PC-3 (cell line): Measurements from ENCODE around the gene LMOD1. TPM values are rescaled to one million over a fixed set of nuclear protein-coding genes. Genes with fewer than 3 reads are reported as not detected.

Experiments used
- ATAC-seq: fragments of 200-7000 bp; cut with Tn5 transposase; 2 replicates; pipeline ENCODE4 v1.9.1; 2020; ENCODE audit warnings: mild to moderate bottlenecking, moderate library complexity
- BruUV-seq: library from RNA; stranded (reverse); fragments of 400-500 nt; replicated peaks from 2 replicates; lab custom pipeline; 2021; lab: Mats Ljungman, UMichigan
- CTCF ChIA-PET: fragments of 300-600 bp; sonication (Branson Sonifier 250); formaldehyde crosslinking; loops from one replicate; lab custom pipeline; 2022; ENCODE audit warnings: antibody characterized with exemption; lab: Charles Lee
- POLR2A ChIA-PET: fragments of 300-600 bp; sonication (Branson Sonifier 250); formaldehyde crosslinking; loops from one replicate; lab custom pipeline; 2022; ENCODE audit warnings: antibody characterized with exemption; ENCODE audit not compliant: unreplicated experiment; lab: Charles Lee
- DNase-seq: peaks from one replicate; pipeline ENCODE4 v3.0.0-alpha.2; 2015
- H2AFZ ChIP-seq: fragments of 300-600 bp; sonication (generic); 2 replicates; pipeline ENCODE4 v1.6.0; 2016; ENCODE audit warnings: antibody characterized with exemption, low read length
- H3F3A ChIP-seq: fragments of 300-600 bp; sonication (generic); one replicate; pipeline ENCODE4 v1.6.0; 2017; ENCODE audit warnings: antibody characterized with exemption, low read length, control low read depth, mild to moderate bottlenecking; ENCODE audit not compliant: unreplicated experiment
- H3K27ac ChIP-seq: fragments of 300-600 bp; sonication (generic); 2 replicates; pipeline ENCODE4 v1.5.1; 2016; ENCODE audit warnings: mild to moderate bottlenecking, low read length
- H3K27me3 ChIP-seq: fragments of 300-600 bp; sonication (generic); 2 replicates; pipeline ENCODE4 v1.6.1; 2016; ENCODE audit warnings: low read length, mixed read lengths
- H3K36me3 ChIP-seq: fragments of 300-600 bp; sonication (generic); 2 replicates; pipeline ENCODE4 v1.6.1; 2016; ENCODE audit warnings: low read depth, mixed run types, low read length, mixed read lengths
- H3K4me1 ChIP-seq: fragments of 300-600 bp; sonication (generic); 2 replicates; pipeline ENCODE4 v1.5.1; 2016; ENCODE audit warnings: low read length; ENCODE audit not compliant: insufficient read depth
- H3K4me2 ChIP-seq: fragments of 300-600 bp; sonication (generic); 2 replicates; pipeline ENCODE4 v1.6.0; 2016; ENCODE audit warnings: low read length
- H3K4me3 ChIP-seq: fragments of 300-600 bp; sonication (generic); 2 replicates; pipeline ENCODE4 v1.5.1; 2016; ENCODE audit warnings: mild to moderate bottlenecking, low read length, mixed read lengths
- H3K79me2 ChIP-seq: fragments of 300-600 bp; sonication (generic); 2 replicates; pipeline ENCODE4 v1.6.1; 2017; ENCODE audit warnings: low read length, mixed read lengths
- H3K9ac ChIP-seq: fragments of 300-600 bp; sonication (generic); 2 replicates; pipeline ENCODE4 v1.6.0; 2016; ENCODE audit warnings: mild to moderate bottlenecking, low read length
- H3K9me2 ChIP-seq: fragments of 300-600 bp; sonication (generic); replicated peaks from 2 replicates; pipeline ENCODE4 v1.6.1; 2016; ENCODE audit warnings: mixed run types, low read length, mixed read lengths
- H3K9me3 ChIP-seq: fragments of 300-600 bp; sonication (generic); 2 replicates; pipeline ENCODE4 v1.6.1; 2016; ENCODE audit warnings: low read length, mixed read lengths
- H4K20me1 ChIP-seq: fragments of 300-600 bp; sonication (generic); 2 replicates; pipeline ENCODE4 v1.6.1; 2016; ENCODE audit warnings: low read length, mixed read lengths
- EZH2 ChIP-seq: fragments of 300-600 bp; sonication (generic); IDR thresholded peaks from one replicate; pipeline ENCODE4 v1.6.1; 2017; ENCODE audit warnings: antibody characterized with exemption, mild to moderate bottlenecking, low read length; ENCODE audit not compliant: unreplicated experiment
- EZH2phosphoT487 ChIP-seq: fragments of 300-600 bp; sonication (generic); IDR thresholded peaks from 2 replicates; pipeline ENCODE4 v1.6.1; 2018; ENCODE audit warnings: mild to moderate bottlenecking, antibody characterized with exemption, low read length, borderline replicate concordance
- intact Hi-C: fragments of 100-400 bp; cut with micrococcal nuclease; formaldehyde crosslinking; loops from 2 replicates; pipeline ENCODE4 v1.9.0; 2023
- microRNA-seq: library from miRNA; unstranded; fragments of <30 nt; microRNA quantifications from one replicate; pipeline ENCODE4 v1.1.0, GENCODE V29; 2020; ENCODE audit not compliant: unreplicated experiment
- total RNA-seq: library from RNA; depleted of rRNA; stranded (reverse); fragments of >200 nt; gene quantifications from 2 replicates; pipeline ENCODE4 v1.2.3, GENCODE V29; 2014; rRNA removed
- TF ChIP-seq, protein P1 (sequence below): fragments of 300-600 bp; sonication (generic); conservative IDR thresholded peaks from 2 replicates; pipeline ENCODE4 v1.5.1; 2017; ENCODE audit warnings: antibody characterized with exemption, low read depth, mild to moderate bottlenecking, low read length

The LMOD1 gene
- total RNA-seq, 1 experiment from 2014 or later = 0.07 TPM

DNA sequence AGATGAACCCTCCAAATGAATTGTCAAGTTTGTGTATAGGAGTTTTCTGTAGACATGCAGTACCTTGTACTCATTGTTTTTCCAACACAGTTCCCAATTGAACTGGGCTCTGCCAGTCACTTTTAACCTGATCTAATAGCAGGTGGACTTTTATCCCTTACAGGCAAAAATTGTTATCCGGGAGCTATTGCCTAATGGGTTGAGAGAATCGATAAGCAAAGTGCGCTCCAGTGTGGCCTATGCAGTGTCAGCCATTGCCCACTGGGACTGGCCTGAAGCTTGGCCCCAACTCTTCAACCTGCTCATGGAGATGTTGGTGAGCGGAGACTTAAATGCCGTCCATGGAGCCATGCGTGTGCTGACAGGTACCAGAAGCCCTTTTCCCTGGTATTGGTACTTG is 98.1 kb downstream of the LMOD1 start:
- ATAC-seq = no peak

DNA sequence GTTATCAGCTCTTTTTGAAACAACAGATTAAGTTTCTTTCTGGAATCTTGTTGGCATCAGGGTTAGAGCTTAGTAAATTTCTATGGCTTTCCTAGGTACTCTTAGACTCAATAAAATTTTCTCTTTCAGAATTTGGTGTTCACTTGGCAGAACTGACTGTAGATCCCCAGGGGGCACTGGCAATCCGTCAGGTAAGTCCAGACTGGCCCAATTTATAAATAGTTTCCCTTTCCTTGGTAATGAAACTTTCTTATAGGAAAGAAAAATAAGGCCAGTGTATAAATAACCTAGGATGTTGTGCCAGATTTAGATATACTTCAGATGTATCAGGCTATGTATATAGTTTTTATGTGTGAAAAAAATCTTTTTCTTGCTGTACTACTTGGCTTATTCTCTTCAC is 99.2 kb downstream of the LMOD1 start:
- peaks cover 25% of the 10 kb centered on the region for H3K4me1 ChIP-seq
- BruUV-seq = no TSS peak
- peaks cover 55% of the 10 kb centered on the region for H3K79me2 ChIP-seq
- DNase-seq = no peak
- H3K9ac ChIP-seq = no peak overlapping the region
- no peak overlapping the region for H3K4me2 ChIP-seq
- no peaks in the 10 kb centered on the region for H3K9me3 ChIP-seq
- no peak overlapping the region for H3K27ac ChIP-seq
- H3F3A ChIP-seq = no peaks in the 10 kb centered on the region
- H2AFZ ChIP-seq = no peak overlapping the region
- no peaks in the 10 kb centered on the region for H3K9me2 ChIP-seq
- intact Hi-C loops = no loop called here
- POLR2A ChIA-PET = no interaction called here
- CTCF ChIA-PET = no interaction called here
- 0 out of 2 replicates have a peak, but pooled peaks cover 4% of the 10 kb centered on the region for H4K20me1 ChIP-seq
- no peak for ATAC-seq
- no peaks in the 10 kb centered on the region for H3K27me3 ChIP-seq
- TF ChIP-seq EZH2 (no peak), EZH2phosphoT487 (no peak)
- TF ChIP-seq, protein P1, sequence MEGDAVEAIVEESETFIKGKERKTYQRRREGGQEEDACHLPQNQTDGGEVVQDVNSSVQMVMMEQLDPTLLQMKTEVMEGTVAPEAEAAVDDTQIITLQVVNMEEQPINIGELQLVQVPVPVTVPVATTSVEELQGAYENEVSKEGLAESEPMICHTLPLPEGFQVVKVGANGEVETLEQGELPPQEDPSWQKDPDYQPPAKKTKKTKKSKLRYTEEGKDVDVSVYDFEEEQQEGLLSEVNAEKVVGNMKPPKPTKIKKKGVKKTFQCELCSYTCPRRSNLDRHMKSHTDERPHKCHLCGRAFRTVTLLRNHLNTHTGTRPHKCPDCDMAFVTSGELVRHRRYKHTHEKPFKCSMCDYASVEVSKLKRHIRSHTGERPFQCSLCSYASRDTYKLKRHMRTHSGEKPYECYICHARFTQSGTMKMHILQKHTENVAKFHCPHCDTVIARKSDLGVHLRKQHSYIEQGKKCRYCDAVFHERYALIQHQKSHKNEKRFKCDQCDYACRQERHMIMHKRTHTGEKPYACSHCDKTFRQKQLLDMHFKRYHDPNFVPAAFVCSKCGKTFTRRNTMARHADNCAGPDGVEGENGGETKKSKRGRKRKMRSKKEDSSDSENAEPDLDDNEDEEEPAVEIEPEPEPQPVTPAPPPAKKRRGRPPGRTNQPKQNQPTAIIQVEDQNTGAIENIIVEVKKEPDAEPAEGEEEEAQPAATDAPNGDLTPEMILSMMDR = no peak
- peaks cover 28% of the 10 kb centered on the region for H3K36me3 ChIP-seq
- H3K4me3 ChIP-seq = no peak overlapping the region

More for the DNA sequence above, 98.1 kb downstream of the LMOD1 start:
- intact Hi-C loops = no loop called here
- no peaks in the 10 kb centered on the region for H3K27me3 ChIP-seq
- CTCF ChIA-PET = no interaction called here
- no peaks in the 10 kb centered on the region for H3F3A ChIP-seq
- H3K9ac ChIP-seq = no peak overlapping the region
- H3K27ac ChIP-seq = no peak overlapping the region
- 0 out of 2 replicates have a peak, but pooled peaks cover under 1% of the 10 kb centered on the region for H4K20me1 ChIP-seq
- no peaks in the 10 kb centered on the region for H3K9me3 ChIP-seq
- TF ChIP-seq, protein P1 = no peak
- TF ChIP-seq EZH2 (no peak), EZH2phosphoT487 (no peak)
- no peaks in the 10 kb centered on the region for H3K9me2 ChIP-seq
- no peak for DNase-seq
- peaks cover 44% of the 10 kb centered on the region for H3K79me2 ChIP-seq
- no peak overlapping the region for H3K4me3 ChIP-seq
- H3K4me1 ChIP-seq = peaks cover 25% of the 10 kb centered on the region
- H3K36me3 ChIP-seq = peaks cover 37% of the 10 kb centered on the region
- H3K4me2 ChIP-seq = no peak overlapping the region
- BruUV-seq = no TSS peak
- no peak overlapping the region for H2AFZ ChIP-seq
- POLR2A ChIA-PET = no interaction called here

Small RNA genes within 50 kb of the gene (microRNA-seq; reads per million reads assigned to microRNA genes)
- gene MIR6739 = not detected

Other genes starting within 250 kb of the LMOD1 start
- 21.6 and 23.6 TPM in 2 replicates for gene IPO9, start 117.4 kb downstream of the LMOD1 start, total RNA-seq
- gene SHISA4, start 57.6 kb downstream of the LMOD1 start, total RNA-seq = 12.4 and 14.3 TPM in 2 replicates
- gene TIMM17A, start 9.0 kb upstream of the LMOD1 start, total RNA-seq = 50.9 and 57.7 TPM in 2 replicates
- gene RNPEP, start 36.1 kb upstream of the LMOD1 start, total RNA-seq = 64.7 and 74.8 TPM in 2 replicates
- 399 and 460 TPM in 2 replicates for gene ELF3, start 64.0 kb upstream of the LMOD1 start, total RNA-seq
- gene GPR37L1, start 176.4 kb upstream of the LMOD1 start, total RNA-seq = 0.04 TPM in 1 of 2 replicates, not detected in the other
- 20.4 and 26.4 TPM in 2 replicates for gene ARL8A, start 198.2 kb upstream of the LMOD1 start, total RNA-seq
- gene PTPN7, start 214.1 kb upstream of the LMOD1 start, total RNA-seq = not detected in 2 replicates
- gene LGR6, start 247.3 kb upstream of the LMOD1 start, total RNA-seq = 0.23 and 0.26 TPM in 2 replicates